ENCODE results near the gene ARHGEF26. TPM values are rescaled to one million over a fixed set of nuclear protein-coding genes. Genes with fewer than 3 reads are reported as not detected.

Gene ARHGEF26
- total RNA-seq, 1 donor from 2014 or later: not detected

DNA sequence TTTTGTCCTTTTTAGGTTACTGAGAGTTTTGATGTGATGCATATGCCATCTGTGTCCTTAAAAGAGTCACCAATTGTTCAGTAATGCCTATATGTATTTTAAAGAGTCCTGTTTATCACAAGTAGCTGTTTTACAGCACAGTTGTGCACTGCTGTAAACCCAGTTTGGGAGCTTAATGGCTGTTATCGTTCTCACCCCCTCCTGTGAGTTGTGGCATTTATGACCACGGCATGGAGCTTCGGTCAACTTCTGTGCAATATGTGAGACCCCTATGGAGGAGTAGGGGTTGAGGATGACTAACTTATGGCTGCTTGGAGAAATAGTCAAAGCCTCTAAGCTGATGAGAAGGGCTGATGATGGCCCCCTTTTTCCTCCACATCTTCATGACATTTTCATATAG lies 67.2 kb downstream of the ARHGEF26 start:
- Mint-ChIP-seq H3K36me3 (ENCODE audit: low read depth) (no peaks in the 10 kb centered on the region), H3K4me3 (no peak overlapping the region)

GRCh38 chr3:154188846-154189245 lies 67.7 kb downstream of the ARHGEF26 start:
- H3K27me3 Mint-ChIP-seq: no peaks in the 10 kb centered on the region
- H3K4me3 Mint-ChIP-seq: no peak overlapping the region
- ATAC-seq (ENCODE audit: low read depth) (no peak), DNase-seq (no peak)
- TF ChIP-seq, protein P1, sequence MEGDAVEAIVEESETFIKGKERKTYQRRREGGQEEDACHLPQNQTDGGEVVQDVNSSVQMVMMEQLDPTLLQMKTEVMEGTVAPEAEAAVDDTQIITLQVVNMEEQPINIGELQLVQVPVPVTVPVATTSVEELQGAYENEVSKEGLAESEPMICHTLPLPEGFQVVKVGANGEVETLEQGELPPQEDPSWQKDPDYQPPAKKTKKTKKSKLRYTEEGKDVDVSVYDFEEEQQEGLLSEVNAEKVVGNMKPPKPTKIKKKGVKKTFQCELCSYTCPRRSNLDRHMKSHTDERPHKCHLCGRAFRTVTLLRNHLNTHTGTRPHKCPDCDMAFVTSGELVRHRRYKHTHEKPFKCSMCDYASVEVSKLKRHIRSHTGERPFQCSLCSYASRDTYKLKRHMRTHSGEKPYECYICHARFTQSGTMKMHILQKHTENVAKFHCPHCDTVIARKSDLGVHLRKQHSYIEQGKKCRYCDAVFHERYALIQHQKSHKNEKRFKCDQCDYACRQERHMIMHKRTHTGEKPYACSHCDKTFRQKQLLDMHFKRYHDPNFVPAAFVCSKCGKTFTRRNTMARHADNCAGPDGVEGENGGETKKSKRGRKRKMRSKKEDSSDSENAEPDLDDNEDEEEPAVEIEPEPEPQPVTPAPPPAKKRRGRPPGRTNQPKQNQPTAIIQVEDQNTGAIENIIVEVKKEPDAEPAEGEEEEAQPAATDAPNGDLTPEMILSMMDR (IDR thresholded peaks at IDR 0.05): no peak
- H3K27ac Mint-ChIP-seq: no peak overlapping the region
- H3K9me3 Mint-ChIP-seq: no peaks in the 10 kb centered on the region
- H3K36me3 Mint-ChIP-seq (ENCODE audit: low read depth): no peaks in the 10 kb centered on the region
- intact Hi-C loops (cut with micrococcal nuclease): no loop called here
- H3K4me1 Mint-ChIP-seq: no peaks in the 10 kb centered on the region
- CTCF ChIA-PET: interaction anchor here (0.6 kb wide), 1 partner anchor 799 kb away, joined by 3 read pairs; no protein-coding TSS in a partner anchor
- POLR2A ChIA-PET: no interaction called here

More for the DNA sequence above, 67.2 kb downstream of the ARHGEF26 start:
- TF ChIP-seq, protein P1 (IDR thresholded peaks at IDR 0.05): no peak
- no peaks in the 10 kb centered on the region for H3K9me3 Mint-ChIP-seq
- intact Hi-C loops (cut with micrococcal nuclease): no loop called here
- ATAC-seq (ENCODE audit: low read depth) (no peak), DNase-seq (no peak)
- H3K27ac Mint-ChIP-seq: no peak overlapping the region
- no peaks in the 10 kb centered on the region for H3K4me1 Mint-ChIP-seq
- POLR2A ChIA-PET: no interaction called here
- no peaks in the 10 kb centered on the region for H3K27me3 Mint-ChIP-seq
- CTCF ChIA-PET: interaction anchor here (0.6 kb wide), 1 partner anchor 800 kb away, joined by 3 read pairs; no protein-coding TSS in a partner anchor

GRCh38 chr3:154191520-154191919 lies 70.3 kb downstream of the ARHGEF26 start:
- intact Hi-C loops (cut with micrococcal nuclease): no loop called here
- DNase-seq (no peak), ATAC-seq (ENCODE audit: low read depth) (no peak)
- Mint-ChIP-seq H3K4me3 (no peak overlapping the region), H3K27me3 (no peaks in the 10 kb centered on the region), H3K4me1 (no peaks in the 10 kb centered on the region), H3K36me3 (ENCODE audit: low read depth) (no peaks in the 10 kb centered on the region), H3K27ac (no peak overlapping the region), H3K9me3 (no peaks in the 10 kb centered on the region)
- CTCF ChIA-PET: no interaction called here
- POLR2A ChIA-PET: no interaction called here
- TF ChIP-seq, protein P1 (IDR thresholded peaks at IDR 0.05): no peak

DNA sequence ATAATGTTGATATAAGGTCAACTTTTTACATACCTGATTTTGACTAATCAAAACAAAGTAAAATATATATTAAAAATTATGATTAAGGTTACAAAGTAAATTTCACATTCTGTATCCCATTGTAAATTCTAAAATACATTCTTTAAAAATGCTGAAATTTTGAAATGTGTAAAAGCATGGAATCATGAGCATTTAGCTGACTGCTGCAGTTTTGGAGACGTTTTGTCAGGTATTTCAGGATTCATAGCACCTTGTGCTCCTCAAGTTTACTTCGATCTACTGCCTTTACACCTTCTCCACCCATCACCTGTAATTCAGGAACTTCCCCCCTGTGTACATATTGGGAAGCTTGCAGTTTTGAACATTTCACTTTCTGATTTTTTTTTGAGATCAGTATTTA lies 71.0 kb downstream of the ARHGEF26 start:
- CTCF ChIA-PET: no interaction called here
- H3K4me3 Mint-ChIP-seq: no peak overlapping the region
- DNase-seq: no peak
- POLR2A ChIA-PET: no interaction called here
- TF ChIP-seq, protein P1 (IDR thresholded peaks at IDR 0.05): no peak
- H3K36me3 Mint-ChIP-seq (ENCODE audit: low read depth): no peaks in the 10 kb centered on the region
- no peaks in the 10 kb centered on the region for H3K27me3 Mint-ChIP-seq
- no peaks in the 10 kb centered on the region for H3K9me3 Mint-ChIP-seq
- no peaks in the 10 kb centered on the region for H3K4me1 Mint-ChIP-seq
- no peak for ATAC-seq (ENCODE audit: low read depth)
- H3K27ac Mint-ChIP-seq: no peak overlapping the region
- intact Hi-C loops (cut with micrococcal nuclease): no loop called here

GRCh38 chr3:154193000-154193615 lies 71.9 kb downstream of the ARHGEF26 start:
- H3K4me3 Mint-ChIP-seq: no peak overlapping the region
- intact Hi-C loops (cut with micrococcal nuclease): no loop called here
- ATAC-seq (ENCODE audit: low read depth): no peak
- H3K27ac Mint-ChIP-seq: no peak overlapping the region
- H3K36me3 Mint-ChIP-seq (ENCODE audit: low read depth): no peaks in the 10 kb centered on the region
- no peaks in the 10 kb centered on the region for H3K27me3 Mint-ChIP-seq
- no peaks in the 10 kb centered on the region for H3K9me3 Mint-ChIP-seq
- no peaks in the 10 kb centered on the region for H3K4me1 Mint-ChIP-seq
- POLR2A ChIA-PET: no interaction called here
- no peak for DNase-seq
- CTCF ChIA-PET: no interaction called here
- TF ChIP-seq, protein P1 (IDR thresholded peaks at IDR 0.05): no peak

All from activated B cell treated with CpG ODN at 0.5 μM for 24 hours (primary cell).